Activated naive CD8-positive, alpha-beta T cell treated with anti-CD3 and anti-CD28 coated beads, Interleukin-2, amount 50 U/mL, for 16 hours (primary cell): Measurements from ENCODE around the gene ELOB.

ENCODE experiments used
- DNase-seq: peaks from one replicate; pipeline ENCODE4 v3.0.0-alpha.2; 2020; ENCODE audit warnings: low read depth, low spot score

The ELOB gene

GRCh38 chr16:2810651-2811050 is 33.6 kb upstream of the ELOB start:
- DNase-seq, result no peak

DNA sequence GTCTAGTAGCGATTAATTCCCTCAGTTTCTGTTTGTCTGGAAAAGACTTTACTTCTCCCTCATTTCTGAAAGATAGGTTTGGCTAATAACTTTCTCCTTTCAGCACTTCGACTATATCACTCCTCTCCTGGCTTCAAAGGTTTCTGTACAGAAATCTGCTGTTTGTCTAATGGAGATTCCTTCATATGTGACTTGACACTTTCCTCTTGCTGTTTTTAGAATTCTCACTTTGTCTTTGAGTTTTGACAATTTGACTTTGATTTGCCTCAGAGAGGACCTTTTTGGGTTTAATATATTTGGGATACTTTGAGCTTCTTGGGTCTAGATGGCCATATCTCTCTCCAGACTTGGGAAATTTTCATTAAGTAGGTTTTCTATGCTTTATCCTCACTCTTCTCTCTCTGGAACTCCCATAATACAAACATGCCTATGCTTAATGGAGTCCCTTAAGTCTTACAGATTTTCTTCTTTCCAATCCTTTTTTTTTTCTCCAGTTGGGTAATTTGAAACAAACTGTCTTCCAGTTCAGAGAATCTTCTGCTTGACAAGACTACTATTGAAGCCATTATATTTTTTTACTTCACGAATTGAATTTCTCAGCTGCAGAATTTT is 32.2 kb upstream of the ELOB start:
- DNase-seq, result no peak

DNA sequence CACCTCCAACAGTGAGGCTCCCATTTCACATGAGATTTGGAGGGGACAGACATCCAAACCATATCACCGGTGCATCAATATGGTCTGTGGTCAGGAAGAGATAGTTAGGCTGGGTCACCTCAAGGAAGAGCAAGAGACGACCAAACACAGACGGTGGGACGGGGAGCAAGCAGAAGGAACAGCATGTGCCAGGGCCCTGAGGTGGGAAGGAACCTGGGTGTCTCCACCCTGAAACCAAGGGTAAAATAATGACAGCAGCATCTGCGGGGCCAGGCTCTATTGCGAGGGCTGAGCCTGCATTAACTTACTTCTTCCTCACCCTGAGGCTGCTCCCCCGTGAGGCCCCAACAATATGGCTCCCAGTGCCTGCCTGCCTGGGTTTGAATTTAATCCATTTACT is 31.1 kb upstream of the ELOB start:
- no peak for DNase-seq

DNA sequence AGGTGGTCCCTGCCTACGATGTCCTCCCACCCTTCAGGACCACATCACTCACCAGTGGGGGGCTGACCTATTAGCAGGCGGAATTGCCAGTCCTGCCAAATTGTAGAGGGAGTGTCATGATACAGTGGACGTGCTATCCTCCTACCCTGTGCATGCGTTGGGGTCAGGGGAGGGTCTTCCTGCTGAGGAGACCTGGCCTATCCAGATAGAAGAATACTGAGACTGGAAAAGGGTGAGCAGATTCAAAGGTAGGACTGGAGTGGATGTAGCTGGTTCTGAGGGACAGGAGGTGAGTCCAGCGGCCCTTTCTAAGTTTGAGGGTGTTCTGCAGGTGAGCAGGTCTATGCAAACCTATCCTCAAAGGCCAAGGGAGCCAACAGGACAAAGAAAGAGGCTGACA is 29.2 kb upstream of the ELOB start:
- no peak for DNase-seq

DNA sequence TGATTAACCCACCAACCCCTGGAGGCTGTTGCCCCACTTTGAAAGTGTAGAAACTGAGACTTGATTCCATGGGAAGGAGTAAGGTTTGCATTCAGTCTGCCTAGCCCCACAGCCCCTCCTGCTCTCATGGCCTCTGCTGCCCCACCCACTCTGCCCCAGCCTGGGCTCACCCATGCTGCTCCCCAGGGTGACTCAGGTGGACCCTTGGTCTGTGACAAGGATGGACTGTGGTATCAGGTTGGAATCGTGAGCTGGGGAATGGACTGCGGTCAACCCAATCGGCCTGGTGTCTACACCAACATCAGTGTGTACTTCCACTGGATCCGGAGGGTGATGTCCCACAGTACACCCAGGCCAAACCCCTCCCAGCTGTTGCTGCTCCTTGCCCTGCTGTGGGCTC is 27.6 kb upstream of the ELOB start:
- DNase-seq, result no peak

GRCh38 chr16:2803545-2804195 is 26.6 kb upstream of the ELOB start:
- no peak for DNase-seq

- DNase-seq, result no peak
These were observed 22.8 kb upstream of the ELOB start for GRCh38 chr16:2799859-2800226.

GRCh38 chr16:2799205-2799858 is 22.3 kb upstream of the ELOB start:
- no peak for DNase-seq

DNA sequence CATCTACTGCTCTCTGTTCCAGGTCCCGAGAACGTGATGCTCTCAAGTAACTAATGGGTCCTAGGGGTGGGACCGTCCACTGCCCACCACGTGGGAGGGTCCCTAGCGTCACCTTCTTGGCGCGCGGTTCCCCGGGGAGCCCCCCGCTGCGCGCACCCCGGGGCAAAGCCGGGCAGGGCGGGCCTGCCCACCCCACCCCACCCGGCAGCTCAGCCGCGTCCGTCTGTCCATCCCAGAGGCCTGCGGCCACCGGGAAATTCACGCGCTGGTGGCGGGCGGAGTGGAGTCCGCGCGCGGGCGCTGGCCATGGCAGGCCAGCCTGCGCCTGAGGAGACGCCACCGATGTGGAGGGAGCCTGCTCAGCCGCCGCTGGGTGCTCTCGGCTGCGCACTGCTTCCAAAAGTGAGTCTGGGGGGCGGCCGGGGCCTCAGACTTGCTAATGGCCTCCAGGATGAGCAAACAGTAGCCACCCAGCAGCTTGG is 21.7 kb upstream of the ELOB start:
- DNase-seq, result no peak

GRCh38 chr16:2795395-2796143 is 18.5 kb upstream of the ELOB start:
- DNase-seq, result no peak

DNA sequence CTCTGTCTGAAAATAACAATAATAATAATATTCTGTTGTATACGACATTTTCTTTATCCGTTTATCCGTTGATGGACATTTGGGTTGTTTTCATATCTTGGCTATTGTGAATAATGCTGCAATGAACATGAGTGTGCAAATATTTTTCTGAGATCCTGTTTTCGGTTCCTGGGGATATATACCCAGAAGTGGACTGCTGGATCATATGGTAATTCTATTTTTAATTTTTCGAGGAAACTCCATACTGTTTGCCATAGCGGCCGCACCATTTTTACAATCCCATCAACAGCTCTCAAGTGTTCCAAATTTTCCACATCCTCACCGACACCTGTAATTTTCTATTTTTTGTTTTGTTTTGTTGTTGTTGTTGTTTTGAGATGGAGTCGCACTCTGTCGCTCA is 15.9 kb upstream of the ELOB start:
- no peak for DNase-seq

DNA sequence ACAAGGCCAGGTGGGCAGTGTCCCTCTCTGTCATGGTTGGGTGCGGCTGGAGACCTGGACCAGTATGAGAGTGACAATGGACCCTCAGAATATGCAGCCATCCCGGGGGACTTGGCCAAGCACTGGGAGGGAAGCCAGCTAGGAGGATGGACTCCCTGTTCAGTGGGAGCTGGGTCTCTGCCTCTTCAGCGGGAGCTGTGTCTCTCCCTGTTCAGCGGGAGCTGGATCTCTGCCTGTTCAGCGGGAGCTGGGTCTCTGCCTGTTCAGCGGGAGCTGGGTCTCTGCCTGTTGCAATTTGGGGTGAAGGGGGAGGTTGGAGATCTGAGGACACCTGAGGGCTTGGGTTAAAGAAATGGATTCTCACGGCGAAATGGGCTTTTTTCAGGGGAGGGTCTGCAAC is 14.1 kb upstream of the ELOB start:
- no peak for DNase-seq

DNA sequence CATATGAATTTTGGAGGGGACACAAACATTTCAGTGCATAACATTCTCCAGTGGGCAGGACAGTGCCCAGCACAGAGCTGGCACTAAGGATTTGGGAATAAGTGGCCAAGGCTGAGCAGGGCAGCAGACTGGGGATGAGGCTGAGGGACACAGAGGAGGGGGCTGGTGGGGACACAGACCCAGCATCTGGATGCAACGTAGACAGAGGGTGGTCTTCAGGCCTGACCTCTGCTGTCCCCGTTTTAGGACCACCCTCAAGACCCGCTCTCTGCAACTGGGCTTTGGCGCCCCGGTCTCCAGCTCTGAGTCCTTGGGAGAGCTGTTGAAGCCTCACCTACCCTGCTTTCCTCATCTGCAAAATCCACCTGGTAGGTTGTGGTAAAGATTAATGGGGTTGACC is 13.6 kb upstream of the ELOB start:
- DNase-seq, result no peak

GRCh38 chr16:2787961-2788360 is 10.9 kb upstream of the ELOB start:
- DNase-seq, result no peak

- DNase-seq, result no peak
These were observed 10.3 kb upstream of the ELOB start, which contains the start of gene PRSS33 for GRCh38 chr16:2787406-2787805. PRSS33 (minus strand) TSS chr16:2787560; CDS start chr16:2786547, 1,013 bp downstream.

GRCh38 chr16:2786826-2787151 is 9.7 kb upstream of the ELOB start:
- no peak for DNase-seq

GRCh38 chr16:2786061-2786825 is 9.2 kb upstream of the ELOB start:
- no peak for DNase-seq

- DNase-seq, result no peak
These were observed 8.3 kb upstream of the ELOB start for GRCh38 chr16:2785101-2785991.

DNA sequence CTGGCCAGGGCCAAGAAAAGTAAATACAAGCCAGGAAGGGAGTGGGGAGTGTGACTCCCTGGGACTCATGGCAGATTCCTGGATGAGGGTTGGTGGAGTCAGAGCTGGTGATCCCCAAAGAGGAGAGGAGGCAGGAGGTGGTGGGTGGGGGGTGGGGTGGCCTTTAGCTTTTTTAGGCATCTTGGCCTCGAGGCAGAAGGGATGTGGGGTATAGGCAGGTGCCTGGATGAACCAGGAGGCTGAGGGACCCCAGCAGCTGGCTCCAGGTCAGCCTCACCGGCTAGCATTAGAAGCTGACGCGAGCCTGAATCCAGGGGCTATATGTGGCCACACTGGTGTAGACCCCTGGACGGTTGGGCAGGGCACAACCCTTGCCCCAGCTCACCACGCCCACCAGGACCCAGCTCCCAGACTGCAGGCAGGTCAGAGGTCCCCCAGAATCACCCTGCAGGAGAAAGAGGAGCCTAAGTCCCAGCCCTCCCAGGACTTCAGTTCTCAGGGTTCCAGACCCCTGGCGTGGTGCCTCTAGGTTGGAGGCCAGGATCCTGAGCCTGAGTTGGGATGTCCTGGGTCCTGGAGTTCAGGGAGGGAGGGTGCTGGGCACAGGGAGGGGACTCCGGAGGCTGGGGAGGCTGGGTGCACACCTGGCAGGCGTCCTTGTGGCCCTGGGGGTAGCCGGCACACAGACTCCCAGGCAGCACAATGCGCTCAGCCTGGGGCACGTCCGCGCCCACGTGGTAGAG is 7.4 kb upstream of the ELOB start:
- no peak for DNase-seq
